B cell (primary cell): ENCODE measurements around the gene TMEFF1.

Source experiments
- CTCF ChIP-seq: fragments of 200-600 bp; IDR thresholded peaks from one replicate; pipeline ENCODE4 v1.8.0; 2022; ENCODE audit warnings: antibody characterized with exemption, mild to moderate bottlenecking
- EZH2 ChIP-seq: IDR thresholded peaks from 2 replicates; pipeline ENCODE4 v1.6.1; 2012; ENCODE audit warnings: borderline replicate concordance, low read depth, mild to moderate bottlenecking, moderate library complexity, low read length; ENCODE audit not compliant: insufficient read depth, poor library complexity, severe bottlenecking

GRCh38 chr9:100449420-100449819 lies 23.5 kb upstream of the TMEFF1 start:
- TF ChIP-seq CTCF, result no peak
- no peak for TF ChIP-seq EZH2
